Left ventricle myocardium superior (tissue), 1 donor: ENCODE measurements around the gene WBP2. TPM values are rescaled to one million over a fixed set of nuclear protein-coding genes. Genes with fewer than 3 reads are reported as not detected.
A peak's percentile ranks its signal among the peaks of the same experiment; 100 is the strongest.
"Not testable (repeated sequence)": the region's sequence is repeated elsewhere in the genome, so short reads cannot be mapped to it uniquely, and the experiment has no call there.

Experiments
- ATAC-seq: fragments of 200-7000 bp; cut with Tn5 transposase; one replicate; pipeline ENCODE4 v1.9.1; 2020; ENCODE audit warnings: mild to moderate bottlenecking, moderate library complexity
- DNase-seq: peaks from one replicate; pipeline ENCODE4 v3.0.0-alpha.2; 2020
- intact Hi-C: fragments of 100-400 bp; cut with micrococcal nuclease; formaldehyde crosslinking; loops from one replicate; pipeline ENCODE4 v1.11.0; 2022
- total RNA-seq: library from RNA; stranded (reverse); fragmentation: NEBNext Ultra II Directional; extraction: Animal tissue kit (Norgen Biotek cat#: 25700); gene quantifications from one replicate; pipeline ENCODE4 v1.2.1, GENCODE V29; 2021
- donor health status: DM: no; HTN: yes; CAD: no; lungs with severe emphysema.

WBP2 gene
- total RNA-seq, 1 donor from 2014 or later, result 152 TPM

DNA sequence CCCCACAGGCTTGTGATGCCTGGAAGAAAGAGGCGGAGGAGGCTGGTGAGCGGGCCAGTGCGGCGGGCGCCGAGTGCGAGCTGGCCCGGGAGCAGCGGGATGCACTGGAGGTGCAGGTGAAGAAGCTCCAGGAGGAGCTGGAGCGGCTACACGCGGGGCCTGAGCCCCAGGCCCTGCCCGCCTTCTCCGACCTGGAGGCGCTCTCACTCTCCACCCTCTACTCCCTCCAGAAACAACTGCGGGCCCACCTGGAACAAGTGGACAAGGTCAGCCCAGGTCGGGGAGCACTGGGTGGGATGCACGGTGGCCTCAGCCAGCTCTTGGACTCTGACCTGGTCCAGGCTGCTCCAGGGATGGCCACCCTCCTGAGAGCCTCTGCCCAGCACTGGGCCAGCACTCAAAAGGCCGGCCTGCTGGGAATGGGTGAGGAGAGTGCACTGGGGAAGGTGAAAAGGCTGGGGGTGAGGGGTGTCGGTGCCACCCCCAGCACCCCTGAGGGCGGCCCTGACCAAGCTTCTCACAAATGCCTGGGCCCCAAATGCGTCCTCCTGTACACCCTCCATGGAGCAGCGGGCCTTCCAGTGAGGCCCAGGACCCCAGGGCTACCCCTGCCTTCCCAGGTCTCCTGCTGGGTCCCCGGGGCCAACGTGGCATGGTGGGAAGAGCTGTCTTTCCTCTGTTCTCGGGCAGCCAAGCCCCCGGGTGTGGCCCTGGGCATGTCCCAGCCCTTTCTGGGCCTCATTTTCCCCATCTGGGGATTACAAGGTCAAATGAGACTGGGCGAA is 31.7 kb downstream of the WBP2 start:
- ATAC-seq (no peak), DNase-seq (no peak)
- intact Hi-C loops, result no loop called here

DNA sequence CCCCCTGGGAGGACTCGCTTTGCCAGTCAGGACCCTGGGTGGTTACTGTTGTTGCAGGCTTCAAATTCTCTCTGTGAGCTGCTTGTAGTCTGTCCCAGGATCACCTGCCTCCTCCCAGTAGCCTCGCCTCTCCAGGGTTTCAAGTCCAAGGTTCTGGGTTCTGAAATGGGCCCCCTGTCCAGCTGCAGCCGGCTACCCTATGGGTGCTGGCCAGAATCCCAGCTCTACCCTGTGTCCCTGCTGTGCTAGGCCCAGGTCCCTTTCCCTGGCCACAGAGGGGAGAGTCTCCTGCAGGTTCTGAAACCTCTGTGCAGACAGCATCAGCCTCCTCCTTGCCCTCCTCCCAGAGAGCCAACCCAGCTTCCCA is 32.4 kb downstream of the WBP2 start:
- ATAC-seq (no peak), DNase-seq (no peak)
- intact Hi-C loops, result no loop called here

DNA sequence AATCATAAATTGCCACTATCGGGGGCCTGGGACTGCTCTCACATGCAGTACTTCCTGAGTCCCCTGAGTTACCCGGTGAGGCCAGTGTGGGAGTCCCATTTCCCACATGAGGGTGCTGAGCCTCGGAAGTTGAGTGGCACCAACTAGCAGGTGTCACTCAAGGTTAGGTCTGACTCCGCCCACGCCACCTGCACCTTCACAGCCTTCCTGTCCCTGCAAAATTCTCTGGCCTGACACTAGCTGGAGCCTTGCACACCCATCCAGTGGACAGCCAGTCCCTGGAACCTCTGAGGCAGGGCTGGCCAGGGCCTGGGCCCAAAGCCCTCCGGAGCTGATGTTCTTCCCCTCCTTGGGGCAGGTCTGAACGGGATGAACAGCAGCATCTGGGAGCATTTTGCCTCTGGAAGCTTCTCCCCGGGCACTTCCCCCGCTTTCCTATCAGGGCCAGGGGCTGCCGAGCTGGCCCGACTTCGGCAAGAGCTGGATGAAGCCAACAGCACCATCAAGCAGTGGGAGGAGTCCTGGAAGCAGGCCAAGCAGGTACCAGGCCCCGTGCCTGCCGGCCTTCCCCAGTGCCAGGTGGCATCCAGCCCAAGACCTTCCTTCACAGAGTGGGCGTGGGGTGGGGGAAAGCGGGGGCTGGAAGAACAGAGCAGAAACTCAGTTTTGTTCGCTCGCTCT is 32.9 kb downstream of the WBP2 start:
- peak; percentile 33 for ATAC-seq
- intact Hi-C loops, result no loop called here

DNA sequence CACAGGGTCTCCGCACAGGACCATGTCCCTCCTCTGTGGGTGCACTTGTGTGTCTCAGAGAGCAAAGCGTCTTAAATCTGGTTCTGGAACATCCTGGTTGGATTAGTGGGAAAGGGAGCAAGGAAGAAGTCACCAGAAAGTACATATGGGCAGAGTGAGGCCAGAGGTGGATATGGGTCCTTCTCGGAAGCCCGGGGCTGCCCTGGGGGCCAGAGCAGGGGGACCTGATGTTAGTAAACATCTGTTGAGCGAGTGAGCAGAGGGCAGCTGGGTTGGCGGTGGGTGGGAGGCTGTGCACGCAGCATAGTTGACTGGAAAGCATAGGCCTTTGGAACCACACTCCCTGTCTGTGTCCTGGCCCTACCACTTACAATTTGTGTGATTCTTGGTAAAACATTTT is 33.6 kb downstream of the WBP2 start:
- DNase-seq (no peak), ATAC-seq (no peak)
- intact Hi-C loops, result no loop called here

More for the DNA sequence above, 32.9 kb downstream of the WBP2 start:
- peak; percentile 60 for DNase-seq

DNA sequence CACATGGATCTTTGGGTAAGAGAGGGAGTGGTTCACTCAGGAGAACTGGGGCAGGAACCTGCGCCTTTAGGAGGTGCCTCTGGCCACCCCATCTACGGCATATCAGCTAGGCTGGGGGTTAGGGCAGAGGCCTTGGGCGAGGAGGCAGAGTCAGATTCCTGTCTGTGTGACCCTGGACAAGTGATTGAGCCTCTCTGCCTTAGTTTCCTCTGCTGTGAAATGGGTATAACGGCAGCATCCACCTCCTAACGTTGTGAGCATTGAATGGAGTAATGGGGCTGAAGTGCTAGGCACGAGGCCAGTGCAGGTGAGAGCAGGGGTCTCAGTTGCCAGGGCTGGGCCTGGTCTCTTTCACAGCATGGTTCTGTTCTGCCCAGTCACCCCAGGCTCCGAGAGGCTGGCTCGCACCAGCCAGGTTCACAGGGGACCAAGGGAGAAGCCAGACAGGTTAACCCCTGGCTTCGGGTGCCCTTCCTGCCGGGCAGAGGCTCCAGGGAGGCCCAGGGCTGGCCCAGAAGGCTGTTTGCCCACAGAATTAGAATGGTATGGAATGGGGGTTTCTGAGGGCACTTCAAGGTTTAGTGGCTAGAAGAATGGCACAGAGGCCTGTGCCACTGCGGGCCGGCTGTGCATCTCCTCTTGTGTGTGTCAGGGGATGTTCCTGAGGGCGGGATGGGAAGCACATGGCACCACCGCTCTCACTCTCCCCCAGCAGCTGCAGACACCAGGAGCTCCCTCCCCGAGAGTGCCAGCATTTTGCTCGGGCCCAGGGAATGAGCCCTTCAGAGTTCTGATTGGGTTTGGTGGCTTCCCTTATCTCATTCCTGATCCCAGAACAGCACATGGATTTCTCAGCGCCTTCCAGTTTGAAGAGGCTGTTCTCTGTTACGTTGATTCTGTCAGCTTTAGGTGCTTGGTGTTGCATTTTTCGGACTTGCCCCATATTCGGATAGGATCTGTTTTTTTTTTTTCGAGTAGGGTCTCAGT is 34.7 kb downstream of the WBP2 start:
- intact Hi-C loops, result no loop called here
- ATAC-seq (no peak), DNase-seq (no peak)

DNA sequence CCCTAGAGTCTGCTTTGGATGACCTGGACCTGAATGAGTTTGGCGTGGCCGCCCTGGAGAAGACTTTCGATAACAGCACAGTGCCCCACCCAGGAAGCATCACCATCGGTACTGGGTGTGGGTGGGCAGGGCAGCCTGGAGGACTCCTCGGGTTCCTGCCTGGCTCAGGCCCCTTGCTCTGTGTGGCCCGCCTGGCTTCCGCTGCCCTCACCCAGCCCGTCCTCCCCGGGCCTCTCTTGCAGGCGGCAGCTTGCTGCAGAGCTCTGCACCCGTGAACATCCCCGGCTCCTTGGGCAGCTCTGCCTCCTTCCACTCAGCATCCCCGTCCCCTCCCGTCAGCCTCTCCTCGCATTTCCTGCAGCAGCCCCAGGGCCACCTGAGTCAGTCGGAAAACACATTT is 35.5 kb downstream of the WBP2 start:
- intact Hi-C loops, result no loop called here
- no peak for DNase-seq
- no peak for ATAC-seq

DNA sequence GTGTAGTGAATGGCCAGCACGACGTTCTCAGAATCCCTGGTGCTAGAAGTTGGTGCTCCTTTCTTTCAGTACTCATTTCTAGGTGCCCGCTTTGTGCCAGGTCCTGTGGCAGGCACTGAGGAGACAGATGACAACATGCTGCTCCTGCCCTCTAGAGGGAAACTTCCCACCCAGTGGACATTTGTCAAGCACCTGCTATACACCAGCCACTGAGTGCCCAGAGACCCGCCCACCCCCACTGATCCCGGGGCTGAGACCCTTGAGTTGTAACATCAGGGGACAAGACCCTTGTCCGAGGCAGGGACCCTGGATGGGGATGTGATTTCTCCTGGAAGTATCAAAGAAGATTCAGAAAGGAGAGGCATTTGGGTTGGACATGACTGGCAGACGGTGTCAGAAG is 36.0 kb downstream of the WBP2 start:
- no peak for ATAC-seq
- no peak for DNase-seq
- intact Hi-C loops, result no loop called here

DNA sequence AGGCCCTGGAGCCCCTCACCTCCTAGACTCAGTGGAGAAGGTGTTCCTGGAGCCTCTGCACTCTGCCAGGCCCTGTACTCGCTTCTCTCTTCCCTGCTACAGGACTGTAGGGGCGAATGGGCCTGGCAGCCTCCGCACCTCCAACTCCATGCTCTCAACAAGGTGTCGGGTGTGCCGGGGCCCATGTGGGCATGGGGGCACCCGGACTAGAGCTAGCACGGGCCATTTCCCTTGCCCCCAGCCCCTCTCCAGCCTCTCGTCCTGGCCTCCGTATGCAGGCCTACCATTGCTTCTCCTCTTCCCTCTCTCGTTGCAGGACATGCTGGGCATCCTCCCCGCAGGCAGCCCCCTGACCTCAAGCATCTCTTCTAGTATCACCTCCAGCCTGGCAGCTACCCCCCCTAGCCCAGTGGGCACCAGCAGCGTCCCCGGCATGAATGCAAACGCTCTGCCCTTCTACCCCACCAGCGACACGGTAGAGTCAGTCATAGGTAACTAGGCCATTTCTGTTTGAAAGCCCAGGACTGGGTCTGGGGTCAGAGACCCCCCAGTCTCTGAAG is 36.7 kb downstream of the WBP2 start:
- DNase-seq (no peak), ATAC-seq (no peak)
- intact Hi-C loops, result no loop called here

DNA sequence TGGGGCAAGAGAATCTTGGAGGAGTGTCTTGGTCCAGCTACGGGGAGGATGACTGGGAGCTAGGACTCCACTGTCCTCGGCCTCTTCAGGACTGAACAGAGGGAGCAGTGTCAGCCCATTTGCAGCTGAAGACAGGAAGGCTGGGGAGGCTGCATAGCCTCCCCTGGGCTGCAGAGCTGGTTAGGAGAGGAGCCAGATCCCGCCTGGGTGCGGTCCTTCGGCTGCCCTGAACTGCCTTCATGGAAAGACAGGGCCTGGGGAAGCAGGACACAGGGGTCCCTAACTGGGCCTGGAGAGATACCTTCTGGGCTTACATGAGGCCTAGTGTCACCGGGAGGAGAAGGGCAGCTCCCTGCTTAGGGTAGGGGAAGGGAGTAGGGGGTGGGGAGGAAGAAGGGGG is 37.6 kb downstream of the WBP2 start:
- intact Hi-C loops, result no loop called here
- ATAC-seq, result no peak
- DNase-seq, result peak; percentile 5

DNA sequence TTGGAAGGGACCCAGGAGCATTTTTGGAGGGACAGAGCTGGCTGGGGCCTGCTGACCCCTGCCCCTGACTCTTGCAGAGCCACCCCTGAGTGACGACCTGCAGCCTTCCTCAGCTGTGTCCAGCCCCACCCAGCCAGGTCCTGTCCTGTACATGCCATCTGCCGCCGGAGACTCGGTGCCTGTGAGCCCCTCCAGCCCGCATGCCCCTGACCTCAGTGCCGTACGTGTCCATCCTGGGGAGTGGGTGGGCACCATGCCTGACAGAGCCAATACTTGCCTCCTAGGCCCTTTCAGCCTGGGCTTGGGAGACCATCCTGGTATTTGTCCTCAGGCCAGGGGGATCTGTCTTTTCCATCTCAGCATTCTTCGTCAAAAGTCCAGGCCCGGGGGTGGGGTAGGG is 38.4 kb downstream of the WBP2 start:
- peak; percentile 17 for DNase-seq
- intact Hi-C loops, result no loop called here

DNA sequence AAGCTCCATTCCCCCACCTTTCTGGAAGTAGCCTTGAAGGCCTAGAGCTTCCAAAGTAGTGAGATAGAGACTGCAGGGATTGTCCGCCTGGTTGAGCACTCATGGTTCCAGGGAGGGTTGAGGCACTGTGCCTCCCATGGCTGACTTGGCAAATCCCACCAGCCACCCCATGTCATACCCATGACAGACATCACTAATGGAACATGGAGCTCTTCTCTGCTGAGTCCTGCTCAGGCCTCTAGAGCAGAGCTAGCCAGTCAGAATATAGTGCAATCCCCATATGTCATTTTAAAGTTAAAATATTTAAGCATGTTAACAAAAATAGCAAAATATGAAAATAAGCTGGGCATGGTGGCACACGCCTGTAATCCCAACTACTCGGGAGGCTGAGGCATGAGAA is 39.7 kb downstream of the WBP2 start:
- intact Hi-C loops, result no loop called here

More for the DNA sequence above, 38.4 kb downstream of the WBP2 start:
- ATAC-seq, result no peak

DNA sequence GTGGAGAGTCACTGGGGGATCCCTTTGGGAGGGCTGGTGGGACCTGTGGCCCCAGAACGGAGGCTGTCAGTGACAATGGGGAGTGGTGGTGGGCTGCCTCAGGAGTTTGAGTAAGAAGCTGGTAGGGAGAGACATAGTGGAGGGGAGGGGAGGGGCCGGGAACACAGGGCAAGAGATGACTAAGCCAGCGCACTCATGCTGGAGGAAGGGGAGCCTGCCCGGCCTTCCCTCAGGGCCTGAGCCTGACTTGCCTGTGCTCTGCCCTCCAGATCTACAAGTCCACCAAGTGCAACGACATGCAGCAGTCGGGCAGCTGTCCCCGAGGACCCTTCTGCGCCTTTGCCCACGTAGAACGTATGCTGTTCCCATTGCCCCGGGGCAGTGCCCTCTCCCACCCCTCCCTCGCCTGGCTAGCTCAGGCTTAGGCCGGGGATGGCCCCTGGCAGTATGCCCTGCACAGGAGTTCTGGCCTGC is 40.2 kb downstream of the WBP2 start:
- intact Hi-C loops, result no loop called here
- ATAC-seq, result no peak
- no peak for DNase-seq

More for the DNA sequence above, 39.7 kb downstream of the WBP2 start:
- DNase-seq (no peak), ATAC-seq (no peak)

DNA sequence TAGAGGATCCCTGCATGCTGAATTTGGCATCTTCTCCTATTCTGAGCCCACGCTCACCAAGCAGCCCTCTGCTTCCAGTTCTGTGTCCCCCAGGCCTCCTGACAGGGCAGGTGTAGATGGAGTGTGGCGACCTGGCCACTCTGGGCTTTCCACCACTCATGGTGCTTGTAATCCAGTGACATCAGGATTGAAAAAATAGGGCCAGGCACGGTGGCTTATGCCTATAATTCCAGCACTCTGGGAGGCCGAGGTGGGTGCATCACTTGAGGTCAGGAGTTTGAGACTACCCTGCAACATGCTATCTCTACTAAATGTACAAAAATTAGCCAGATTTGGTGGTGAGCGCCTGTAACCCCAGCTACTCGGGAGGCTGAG is 41.1 kb downstream of the WBP2 start:
- ATAC-seq (no peak), DNase-seq (no peak)
- intact Hi-C loops, result no loop called here

DNA sequence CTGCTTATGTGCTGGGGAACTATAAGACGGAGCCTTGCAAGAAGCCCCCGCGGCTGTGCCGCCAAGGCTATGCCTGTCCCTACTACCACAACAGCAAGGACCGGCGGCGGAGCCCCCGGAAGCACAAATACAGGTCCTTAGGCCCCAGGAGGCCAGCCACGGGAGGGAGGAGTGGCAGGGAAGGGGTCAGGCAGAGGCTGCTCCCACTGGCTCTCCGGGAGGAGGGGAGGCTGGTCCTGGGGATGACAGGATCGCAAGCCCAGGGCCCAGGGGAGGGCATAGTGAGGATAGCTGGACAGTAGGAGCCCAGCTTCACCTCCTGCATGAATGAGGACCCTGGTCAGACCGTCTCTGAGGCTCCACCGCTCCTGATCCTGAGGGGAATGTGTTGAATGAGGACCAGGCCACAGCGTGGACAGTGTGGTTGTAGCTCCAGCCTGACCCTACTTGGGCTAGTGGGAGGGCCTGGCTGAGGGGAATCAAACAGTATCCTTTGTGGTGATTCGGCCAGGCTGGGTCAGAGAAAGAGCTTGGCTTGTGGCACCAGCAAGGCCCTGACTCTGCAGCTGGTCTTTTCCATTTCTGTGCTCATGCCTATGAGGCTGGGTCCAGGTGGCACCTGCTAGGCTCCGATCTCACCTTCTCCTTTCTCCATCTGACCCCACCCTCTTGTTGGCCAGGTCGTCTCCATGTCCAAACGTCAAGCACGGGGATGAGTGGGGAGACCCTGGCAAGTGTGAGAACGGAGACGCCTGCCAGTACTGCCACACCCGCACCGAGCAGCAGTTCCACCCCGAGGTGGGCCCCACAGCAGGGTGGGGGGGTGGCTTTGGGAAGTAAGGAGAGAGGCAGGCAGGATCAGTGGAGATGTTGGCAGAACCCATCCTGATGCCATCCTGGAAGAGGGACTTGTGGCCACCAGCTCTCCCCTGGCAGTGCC is 41.8 kb downstream of the WBP2 start:
- no peak for DNase-seq
- no peak for ATAC-seq
- intact Hi-C loops, result no loop called here

DNA sequence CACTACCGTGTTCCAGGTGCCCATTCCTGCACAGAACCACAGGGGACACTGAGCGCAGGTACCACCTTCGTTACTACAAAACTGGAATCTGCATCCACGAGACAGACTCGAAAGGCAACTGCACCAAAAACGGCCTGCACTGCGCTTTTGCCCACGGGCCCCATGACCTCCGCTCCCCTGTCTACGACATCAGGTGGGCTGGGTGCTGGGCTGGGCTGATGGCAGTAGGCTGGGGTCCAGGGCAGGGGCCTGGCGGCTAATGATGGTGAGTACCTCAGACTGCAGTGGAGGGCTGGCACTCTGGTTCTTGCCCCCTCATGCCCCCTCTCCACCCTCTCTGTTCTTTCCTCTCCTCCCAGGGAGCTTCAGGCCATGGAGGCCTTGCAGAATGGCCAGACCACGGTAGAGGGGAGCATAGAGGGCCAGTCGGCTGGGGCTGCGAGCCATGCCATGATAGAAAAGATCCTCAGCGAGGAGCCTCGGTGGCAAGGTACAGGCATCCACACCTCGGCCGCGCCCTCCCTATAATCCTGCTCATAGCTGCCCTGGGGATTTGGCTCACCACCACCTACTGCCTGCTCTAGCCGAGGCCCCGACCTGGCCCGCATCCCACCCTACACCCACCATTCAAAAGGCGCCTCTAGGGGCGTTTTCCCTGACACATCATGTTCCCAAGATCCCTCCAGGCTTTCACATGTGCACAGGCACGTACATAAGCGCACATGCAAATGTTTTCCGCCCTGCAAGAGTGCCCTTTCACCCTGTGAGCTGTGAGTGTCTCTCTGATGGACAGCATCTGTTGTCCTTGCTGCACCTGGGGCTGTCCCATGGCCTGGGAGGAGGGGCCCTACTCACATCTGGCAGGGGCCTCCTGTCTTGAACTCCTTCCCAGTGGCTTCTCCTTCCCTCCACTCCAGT is 42.8 kb downstream of the WBP2 start:
- intact Hi-C loops, result no loop called here
- ATAC-seq, result no peak
- peak; percentile 7 for DNase-seq

DNA sequence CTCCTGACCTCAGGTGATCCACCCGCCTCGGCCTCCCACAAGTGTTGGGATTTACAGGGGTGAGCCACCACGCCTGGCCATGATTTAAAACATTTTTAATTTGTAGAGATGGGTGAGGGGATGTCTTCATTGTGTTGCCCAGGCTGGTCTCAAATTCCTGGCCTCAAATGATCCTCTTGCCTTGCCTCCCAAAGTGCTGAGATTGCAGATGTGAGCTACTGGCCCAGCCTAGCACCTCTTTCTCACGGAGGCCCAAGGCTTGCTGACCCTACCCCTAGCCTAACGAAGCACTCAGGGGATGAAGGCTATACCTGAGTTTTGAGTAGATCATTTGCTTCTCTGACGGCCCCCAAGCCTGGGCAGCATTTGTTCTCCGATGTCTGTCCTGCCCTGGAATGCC is 44.0 kb downstream of the WBP2 start:
- ATAC-seq (no peak), DNase-seq (no peak)

DNA sequence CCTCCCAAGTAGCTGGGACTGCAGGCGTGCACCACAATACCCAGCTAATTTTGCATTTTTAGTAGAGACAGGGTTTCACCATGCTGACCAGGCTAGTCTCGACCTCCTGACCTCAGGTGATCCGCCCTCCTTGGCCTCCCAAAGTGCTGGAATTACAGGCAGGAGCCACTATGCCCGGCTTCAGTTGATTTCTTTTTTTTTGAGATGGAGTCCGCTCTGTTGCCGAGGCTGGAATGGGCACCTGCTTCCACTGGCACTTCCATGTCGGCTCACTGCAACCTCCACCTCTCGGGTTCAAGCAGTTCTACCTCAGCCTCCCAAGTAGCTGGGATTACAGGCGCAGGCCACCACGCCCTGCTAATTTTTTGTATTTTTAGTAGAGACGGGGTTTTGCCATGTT is 44.4 kb downstream of the WBP2 start:
- DNase-seq, intact Hi-C loops, ATAC-seq: not testable (repeated sequence)

More for the DNA sequence above, 44.0 kb downstream of the WBP2 start:
- intact Hi-C loops, result no loop called here
